T-helper 1 cell treated with Interleukin-12 subunit alpha and Interleukin-12 subunit beta and Interleukin-4 antibody, amounts not matched to agents 30 μg/mL and 1 μg/mL, for 36 hours (primary cell): ENCODE data around the gene TMEM154.

ENCODE experiments used
- H3K27ac Mint-ChIP-seq: one replicate; pipeline ENCODE4 v1.8.0; 2021; ENCODE audit warnings: mild to moderate bottlenecking, mixed read lengths
- H3K27me3 Mint-ChIP-seq: one replicate; pipeline ENCODE4 v1.8.0; 2021; ENCODE audit warnings: low read depth, mixed read lengths
- H3K36me3 Mint-ChIP-seq: one replicate; pipeline ENCODE4 v1.8.0; 2021; ENCODE audit warnings: low read depth, mixed read lengths
- H3K4me1 Mint-ChIP-seq: one replicate; pipeline ENCODE4 v1.8.0; 2021; ENCODE audit warnings: low read depth, mixed read lengths
- H3K4me3 Mint-ChIP-seq: one replicate; pipeline ENCODE4 v1.8.0; 2021; ENCODE audit warnings: mild to moderate bottlenecking, moderate library complexity, mixed read lengths
- H3K9me3 Mint-ChIP-seq: one replicate; pipeline ENCODE4 v1.8.0; 2021; ENCODE audit warnings: mixed read lengths

Gene TMEM154

GRCh38 chr4:152705903-152706302 is 26.1 kb upstream of the TMEM154 start:
- Mint-ChIP-seq H3K27ac (no peak overlapping the region), H3K36me3 (peaks cover 1% of the 10 kb centered on the region), H3K4me1 (peaks cover 3% of the 10 kb centered on the region), H3K4me3 (no peak overlapping the region), H3K27me3 (no peaks in the 10 kb centered on the region), H3K9me3 (peaks cover 20% of the 10 kb centered on the region)

- Mint-ChIP-seq H3K4me3 (no peak overlapping the region), H3K27ac (no peak overlapping the region), H3K9me3 (peaks cover 20% of the 10 kb centered on the region), H3K36me3 (peaks cover 1% of the 10 kb centered on the region), H3K27me3 (no peaks in the 10 kb centered on the region), H3K4me1 (peaks cover 3% of the 10 kb centered on the region)
These were observed 25.0 kb upstream of the TMEM154 start for GRCh38 chr4:152704788-152705187.

DNA sequence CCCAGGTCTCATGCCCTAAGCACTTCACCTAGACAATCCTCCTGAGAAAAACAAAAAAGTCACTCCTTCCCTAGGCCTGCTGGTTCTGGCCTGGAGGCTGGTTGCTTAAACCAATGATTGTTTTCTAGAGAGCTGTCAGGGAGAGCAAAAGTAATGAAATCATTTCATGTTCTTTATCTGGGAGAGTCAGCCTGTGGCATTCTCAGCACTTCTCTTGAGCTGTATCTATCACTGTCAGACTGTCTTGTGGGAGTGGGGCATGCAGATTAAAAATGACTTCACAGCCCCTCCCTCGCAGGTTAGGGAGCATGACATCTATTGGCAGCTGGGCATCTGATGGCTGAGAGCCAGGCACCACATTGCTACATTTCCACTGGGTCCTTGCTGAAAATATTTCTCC is 20.4 kb upstream of the TMEM154 start:
- no peak overlapping the region for H3K4me3 Mint-ChIP-seq
- no peak overlapping the region for H3K27ac Mint-ChIP-seq
- peaks cover 12% of the 10 kb centered on the region for H3K9me3 Mint-ChIP-seq
- H3K4me1 Mint-ChIP-seq, result peaks cover 23% of the 10 kb centered on the region
- no peaks in the 10 kb centered on the region for H3K27me3 Mint-ChIP-seq
- peaks cover 1% of the 10 kb centered on the region for H3K36me3 Mint-ChIP-seq

GRCh38 chr4:152699313-152699712 is 19.5 kb upstream of the TMEM154 start:
- H3K4me1 Mint-ChIP-seq, result peaks cover 23% of the 10 kb centered on the region
- H3K27ac Mint-ChIP-seq, result no peak overlapping the region
- peaks cover 1% of the 10 kb centered on the region for H3K36me3 Mint-ChIP-seq
- H3K27me3 Mint-ChIP-seq, result no peaks in the 10 kb centered on the region
- no peak overlapping the region for H3K4me3 Mint-ChIP-seq
- H3K9me3 Mint-ChIP-seq, result peaks cover 4% of the 10 kb centered on the region

- no peak overlapping the region for H3K4me3 Mint-ChIP-seq
- H3K4me1 Mint-ChIP-seq, result peaks cover 26% of the 10 kb centered on the region
- H3K27ac Mint-ChIP-seq, result peak overlapping the region; percentile 27
- H3K27me3 Mint-ChIP-seq, result peaks cover 4% of the 10 kb centered on the region
- H3K36me3 Mint-ChIP-seq, result peaks cover 3% of the 10 kb centered on the region
- H3K9me3 Mint-ChIP-seq, result peaks cover under 1% of the 10 kb centered on the region
These were observed 18.3 kb upstream of the TMEM154 start for GRCh38 chr4:152698089-152698499.

DNA sequence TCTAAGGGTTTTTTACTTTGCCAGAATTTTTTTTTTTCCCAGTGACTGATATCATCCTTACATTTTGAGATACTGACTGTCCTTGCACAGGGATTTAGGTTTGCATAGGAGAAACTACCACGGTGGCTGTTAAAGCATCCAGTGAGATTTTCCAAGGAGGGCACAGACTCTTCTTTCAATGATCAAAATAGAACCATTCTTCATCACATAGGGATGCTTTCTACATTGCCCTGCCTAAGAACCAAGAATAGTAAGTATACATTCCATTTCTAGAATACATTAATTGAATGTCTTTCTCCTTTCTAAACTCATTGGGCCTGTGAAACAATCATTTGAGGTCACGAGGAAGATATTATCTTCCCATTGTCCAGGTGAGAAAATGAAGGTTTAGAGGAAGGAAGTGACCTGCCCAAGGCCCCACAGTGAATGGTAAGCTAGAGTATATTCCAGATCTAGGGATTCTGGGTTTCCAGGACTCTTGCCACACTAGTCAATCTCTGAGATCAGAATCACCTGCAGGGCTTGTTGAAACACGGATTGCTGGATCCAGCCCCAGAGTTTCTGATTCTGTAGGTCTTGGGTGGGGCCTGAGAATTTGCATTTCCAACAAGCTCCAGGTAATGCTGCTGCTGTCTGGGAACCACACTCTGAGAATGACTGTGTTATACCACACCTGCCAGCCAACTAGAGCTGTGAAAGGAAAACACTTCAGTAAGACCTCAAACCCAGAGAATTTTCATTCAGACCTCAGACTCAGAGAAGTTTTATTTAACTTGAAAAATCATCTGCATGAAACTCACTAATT is 17.7 kb upstream of the TMEM154 start:
- H3K36me3 Mint-ChIP-seq, result peaks cover 3% of the 10 kb centered on the region
- peaks cover 26% of the 10 kb centered on the region for H3K4me1 Mint-ChIP-seq
- H3K27me3 Mint-ChIP-seq, result peaks cover 4% of the 10 kb centered on the region
- peak overlapping the region; percentile 64 for H3K27ac Mint-ChIP-seq
- peak overlapping the region; percentile 1 for H3K4me3 Mint-ChIP-seq
- H3K9me3 Mint-ChIP-seq, result no peaks in the 10 kb centered on the region

DNA sequence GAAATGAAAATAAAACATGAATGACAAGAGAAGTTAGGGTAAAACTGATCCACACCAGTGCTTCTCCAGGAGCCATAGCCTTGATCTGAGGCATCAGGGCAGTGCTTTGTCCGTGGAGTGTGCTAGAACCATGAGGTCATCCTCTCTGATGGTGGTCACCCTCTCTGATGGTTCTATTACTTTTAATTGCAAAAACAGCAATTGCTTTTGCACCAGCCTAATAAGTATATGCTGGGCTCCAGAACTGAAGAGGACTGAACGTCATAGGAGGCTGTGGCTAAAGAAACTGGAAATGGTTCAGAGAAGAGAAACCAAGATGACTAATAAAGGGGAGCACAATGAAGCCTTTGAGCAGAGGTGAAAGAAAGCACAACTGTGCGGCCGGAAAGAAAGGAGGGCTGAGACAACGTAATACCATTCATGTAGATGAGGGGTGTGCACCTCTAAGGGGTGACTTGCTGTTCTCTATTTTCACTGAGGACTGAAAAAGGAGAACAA is 17.0 kb upstream of the TMEM154 start:
- Mint-ChIP-seq H3K4me1 (peaks cover 26% of the 10 kb centered on the region), H3K27me3 (peaks cover 4% of the 10 kb centered on the region), H3K4me3 (peak overlapping the region; percentile 1), H3K9me3 (no peaks in the 10 kb centered on the region), H3K27ac (peak overlapping the region; percentile 64), H3K36me3 (peaks cover 3% of the 10 kb centered on the region)

DNA sequence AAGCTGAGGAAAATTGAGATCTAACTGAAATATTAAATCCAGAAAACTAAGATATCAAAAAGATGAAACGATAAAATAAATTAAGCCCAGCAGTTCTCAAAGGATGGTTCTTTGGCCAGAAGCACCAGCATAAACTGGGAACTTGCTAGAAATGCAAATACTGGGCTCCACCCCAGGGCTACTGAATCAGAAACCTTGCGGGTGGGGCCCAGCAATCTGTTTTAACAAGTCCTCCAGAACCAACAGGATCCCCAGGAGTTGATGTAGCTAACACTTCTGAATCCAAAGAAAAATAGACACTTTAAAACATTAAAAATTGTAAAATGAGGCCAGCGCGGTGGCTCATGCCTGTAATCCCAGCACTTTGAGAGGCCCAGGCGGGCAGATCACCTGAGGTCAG is 14.1 kb upstream of the TMEM154 start:
- peaks cover 4% of the 10 kb centered on the region for H3K27me3 Mint-ChIP-seq
- no peak overlapping the region for H3K4me3 Mint-ChIP-seq
- H3K27ac Mint-ChIP-seq, result no peak overlapping the region
- H3K36me3 Mint-ChIP-seq, result peaks cover 5% of the 10 kb centered on the region
- H3K4me1 Mint-ChIP-seq, result peaks cover 26% of the 10 kb centered on the region
- H3K9me3 Mint-ChIP-seq, result no peaks in the 10 kb centered on the region

DNA sequence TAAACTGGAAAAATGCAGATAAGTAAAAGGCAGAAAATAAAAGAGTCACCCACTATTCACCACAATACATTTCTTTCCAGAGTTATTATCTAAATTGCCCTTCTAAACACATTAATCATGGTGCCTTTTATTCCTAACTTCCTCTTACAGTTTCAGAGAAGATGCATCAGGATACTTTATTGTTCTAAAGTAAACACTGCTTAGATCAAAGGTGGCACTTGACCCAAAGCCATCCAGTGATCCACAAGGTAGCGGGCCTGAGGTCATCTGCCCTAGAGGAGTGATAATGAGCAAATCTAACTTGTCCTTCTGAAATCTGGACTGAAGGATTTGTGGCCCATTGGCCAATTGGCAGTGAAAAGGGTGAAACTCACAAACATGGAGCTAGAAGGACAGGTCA is 12.0 kb upstream of the TMEM154 start:
- peaks cover 9% of the 10 kb centered on the region for H3K4me1 Mint-ChIP-seq
- no peak overlapping the region for H3K27ac Mint-ChIP-seq
- H3K27me3 Mint-ChIP-seq, result peaks cover 9% of the 10 kb centered on the region
- no peaks in the 10 kb centered on the region for H3K9me3 Mint-ChIP-seq
- H3K4me3 Mint-ChIP-seq, result no peak overlapping the region
- H3K36me3 Mint-ChIP-seq, result peaks cover 5% of the 10 kb centered on the region

GRCh38 chr4:152690706-152691651 is 11.2 kb upstream of the TMEM154 start:
- Mint-ChIP-seq H3K9me3 (no peaks in the 10 kb centered on the region), H3K36me3 (peaks cover 5% of the 10 kb centered on the region), H3K4me1 (peaks cover 5% of the 10 kb centered on the region), H3K27me3 (peaks cover 9% of the 10 kb centered on the region), H3K4me3 (no peak overlapping the region), H3K27ac (no peak overlapping the region)

- Mint-ChIP-seq H3K27ac (no peak overlapping the region), H3K9me3 (no peaks in the 10 kb centered on the region), H3K4me1 (peaks cover 3% of the 10 kb centered on the region), H3K4me3 (no peak overlapping the region), H3K36me3 (peaks cover 5% of the 10 kb centered on the region), H3K27me3 (peaks cover 9% of the 10 kb centered on the region)
These were observed 10.1 kb upstream of the TMEM154 start for GRCh38 chr4:152689615-152690501.

DNA sequence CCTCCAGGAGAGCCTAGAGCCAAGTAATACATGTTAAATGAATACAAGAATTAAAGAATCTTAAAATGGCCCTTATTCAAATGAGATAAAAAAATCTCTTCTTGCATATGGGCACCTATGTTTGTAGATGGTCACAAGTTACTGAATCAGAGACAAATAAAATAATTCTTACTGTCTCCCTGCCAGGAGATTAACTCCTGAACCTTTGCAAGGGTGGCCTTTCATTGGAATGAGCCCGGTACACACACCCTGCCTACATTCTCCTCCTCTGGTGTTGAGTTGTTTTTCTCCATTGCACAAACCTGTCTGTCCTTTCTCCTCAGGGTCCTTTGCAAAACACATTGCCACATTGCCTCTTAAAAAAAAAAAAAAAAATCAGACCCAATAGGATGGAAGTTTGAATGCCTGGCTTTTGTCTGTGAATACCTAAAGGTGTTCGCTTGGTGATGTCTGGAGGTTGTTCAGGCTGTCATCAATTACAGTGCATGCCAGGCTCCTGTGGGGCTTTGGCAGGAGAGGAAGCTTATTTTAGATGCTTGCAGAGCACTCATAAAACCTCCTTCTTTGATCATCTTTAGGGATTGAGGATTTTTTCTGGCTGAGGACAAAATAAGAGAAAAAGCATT is 8.3 kb upstream of the TMEM154 start:
- H3K27me3 Mint-ChIP-seq, result peaks cover 5% of the 10 kb centered on the region

GRCh38 chr4:152686452-152687013 is 6.7 kb upstream of the TMEM154 start:
- Mint-ChIP-seq H3K27me3 (peaks cover 5% of the 10 kb centered on the region), H3K4me3 (no peak overlapping the region), H3K4me1 (peaks cover 25% of the 10 kb centered on the region)

More for the DNA sequence above, 8.3 kb upstream of the TMEM154 start:
- Mint-ChIP-seq H3K9me3 (no peaks in the 10 kb centered on the region), H3K4me1 (peaks cover 14% of the 10 kb centered on the region), H3K4me3 (no peak overlapping the region), H3K27ac (no peak overlapping the region), H3K36me3 (peaks cover 2% of the 10 kb centered on the region)

More at GRCh38 chr4:152686452-152687013, 6.7 kb upstream of the TMEM154 start:
- Mint-ChIP-seq H3K36me3 (peaks cover 2% of the 10 kb centered on the region), H3K27ac (no peak overlapping the region), H3K9me3 (no peaks in the 10 kb centered on the region)
